GM18508 (cell line): Measurements from ENCODE around the gene AP2B1.

ENCODE experiments used
- ATAC-seq: cut with Tn5 transposase; IDR thresholded peaks from one replicate; pipeline ENCODE4 v1.9.1; 2021; ENCODE audit warnings: moderate number of reproducible peaks; ENCODE audit not compliant: insufficient read depth, unreplicated experiment

AP2B1 gene

DNA sequence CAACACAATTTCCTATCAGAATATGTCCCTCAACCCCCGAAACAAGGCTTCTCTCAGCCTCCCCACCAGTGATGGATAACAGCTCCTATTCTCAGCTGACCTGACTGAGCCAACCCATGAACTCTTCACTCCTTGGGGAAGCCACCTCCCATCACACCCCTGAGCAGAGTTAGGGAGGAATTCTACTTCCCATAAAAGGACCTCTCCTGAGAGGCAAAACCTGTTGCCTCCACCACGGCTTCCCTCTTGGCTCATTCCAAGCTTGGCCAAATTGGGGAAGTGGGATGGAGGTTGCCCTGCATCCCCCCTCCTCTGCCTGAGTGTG, 138.6 kb downstream of the AP2B1 start:
- ATAC-seq: no peak

GRCh38 chr17:35726127-35726952, 139.2 kb downstream of the AP2B1 start:
- ATAC-seq: no peak

- ATAC-seq: no peak
Observed at GRCh38 chr17:35726953-35727460, 139.9 kb downstream of the AP2B1 start.

- no peak for ATAC-seq
Observed at GRCh38 chr17:35727635-35728034, 140.5 kb downstream of the AP2B1 start.

DNA sequence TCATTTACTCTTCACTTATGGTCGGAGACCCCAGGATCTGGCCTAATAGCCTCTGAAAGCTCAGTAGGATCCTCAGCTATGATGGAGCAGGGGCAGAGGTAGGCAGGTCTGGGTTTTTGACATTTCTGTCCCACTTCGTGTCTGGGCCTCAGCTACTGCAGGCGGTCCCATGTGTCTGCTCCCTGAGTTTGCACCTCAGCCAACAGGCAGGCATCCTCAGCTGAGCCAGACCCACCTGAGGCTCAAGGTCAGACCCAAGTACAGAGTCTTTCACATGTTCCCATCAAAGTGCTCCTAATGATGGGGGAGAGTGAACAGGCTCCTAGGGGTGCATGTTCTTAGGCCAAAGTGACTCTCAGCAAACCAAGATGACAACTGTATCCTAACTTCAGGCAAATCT, 141.4 kb downstream of the AP2B1 start:
- no peak for ATAC-seq

GRCh38 chr17:35729405-35729833, 142.3 kb downstream of the AP2B1 start:
- ATAC-seq: no peak

DNA sequence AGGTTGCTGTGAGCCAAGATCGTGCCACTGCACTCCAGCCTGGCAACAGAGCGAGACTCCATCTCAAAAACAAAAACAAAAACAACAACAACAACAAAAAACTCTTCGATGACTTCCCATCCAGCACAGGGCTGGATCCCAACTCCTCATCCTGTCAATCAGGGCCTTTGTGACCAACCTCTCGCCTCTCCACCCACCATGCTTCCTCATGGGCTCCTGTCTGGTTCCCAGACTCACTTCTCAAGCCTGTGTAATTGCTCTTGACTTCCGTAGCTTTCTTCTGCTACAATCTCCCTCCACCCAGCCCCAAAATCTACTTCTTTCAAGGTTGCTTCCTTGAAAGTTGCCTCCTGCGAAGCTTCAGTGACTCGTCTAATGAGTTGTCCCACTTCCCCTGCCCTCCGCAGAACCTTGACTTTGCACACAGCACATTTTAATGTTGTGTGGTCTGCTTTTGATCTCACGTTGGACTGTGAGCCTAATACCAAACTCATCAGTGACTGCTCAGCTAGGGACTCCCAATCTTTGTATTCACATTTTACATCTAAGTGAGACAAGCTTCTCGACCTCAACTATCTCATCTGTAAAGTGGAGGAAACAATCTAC, 143.4 kb downstream of the AP2B1 start:
- ATAC-seq: no peak

GRCh38 chr17:35731239-35731916, 144.3 kb downstream of the AP2B1 start, which contains the start of gene RASL10B:
Gene RASL10B (plus strand): TSS chr17:35731639. CDS start chr17:35735185, 3,546 bp downstream.
- no peak for ATAC-seq

DNA sequence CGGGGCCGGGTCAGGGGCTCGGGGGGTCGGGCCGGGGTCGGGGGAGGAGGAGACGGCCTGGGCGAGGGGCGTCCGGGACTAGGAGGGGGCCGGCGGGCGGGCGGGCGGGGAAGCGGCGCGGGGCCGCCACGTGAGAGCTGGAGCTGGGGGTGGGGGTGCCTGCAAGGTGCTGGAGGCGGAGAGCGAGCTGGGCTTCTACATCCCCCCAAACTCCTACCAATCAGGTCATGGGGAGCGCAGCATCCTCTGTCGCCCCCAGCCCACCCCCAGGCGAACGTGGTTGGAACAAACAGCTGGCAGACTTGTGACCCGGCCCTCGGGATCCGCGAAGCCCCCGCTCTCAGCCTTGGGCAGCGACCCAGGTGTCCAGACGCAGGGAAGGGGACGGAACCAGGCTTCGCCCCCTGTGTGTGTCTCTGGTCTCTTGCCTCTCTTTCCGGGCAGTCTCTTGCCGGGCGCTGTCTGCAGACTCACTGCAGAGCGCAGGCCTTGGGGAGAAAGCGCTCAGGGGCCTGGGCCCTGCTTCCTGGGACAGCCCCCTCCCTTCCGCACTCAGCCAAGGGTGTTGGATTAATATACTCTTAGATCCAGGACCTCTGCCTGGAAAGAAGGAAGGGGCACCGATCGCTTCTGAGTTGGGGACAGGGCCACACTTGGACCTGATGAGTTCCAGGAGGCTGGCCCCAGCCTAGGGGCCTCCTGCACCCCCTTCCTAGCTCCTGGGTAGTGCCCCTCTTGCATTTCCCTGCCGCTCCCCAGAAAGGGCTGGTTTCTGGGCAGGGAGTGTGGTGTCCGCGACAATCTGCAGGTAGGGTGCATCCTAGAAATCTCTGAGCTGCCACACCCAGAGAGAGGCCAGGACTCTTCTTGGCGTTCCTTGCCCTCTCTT, 145.0 kb downstream of the AP2B1 start:
- ATAC-seq: no peak

GRCh38 chr17:35732806-35733136, 145.6 kb downstream of the AP2B1 start:
- ATAC-seq: no peak

DNA sequence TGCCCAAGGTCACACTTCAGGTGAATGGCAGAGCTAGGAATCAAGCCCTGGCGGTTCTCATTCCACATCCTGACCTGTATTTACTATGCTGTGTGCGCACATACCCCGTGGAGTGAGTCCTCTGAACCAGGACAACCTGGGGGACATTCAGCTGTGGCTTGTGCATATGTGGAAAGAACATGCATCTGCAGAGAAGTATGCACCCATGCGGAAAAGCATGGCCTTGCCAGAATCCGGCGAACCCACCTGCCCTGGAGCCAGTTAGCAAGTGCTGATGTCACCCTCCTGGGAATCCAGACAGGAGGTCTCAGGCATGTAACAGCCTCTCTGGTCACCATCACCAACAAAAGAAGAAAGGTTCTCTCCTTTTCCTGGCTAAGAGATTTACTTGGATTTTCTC, 146.2 kb downstream of the AP2B1 start:
- no peak for ATAC-seq

GRCh38 chr17:35734396-35734795, 147.3 kb downstream of the AP2B1 start:
- ATAC-seq: no peak

GRCh38 chr17:35735036-35735805, 148.1 kb downstream of the AP2B1 start:
- no peak for ATAC-seq

GRCh38 chr17:35736236-35736635, 149.1 kb downstream of the AP2B1 start:
- no peak for ATAC-seq

DNA sequence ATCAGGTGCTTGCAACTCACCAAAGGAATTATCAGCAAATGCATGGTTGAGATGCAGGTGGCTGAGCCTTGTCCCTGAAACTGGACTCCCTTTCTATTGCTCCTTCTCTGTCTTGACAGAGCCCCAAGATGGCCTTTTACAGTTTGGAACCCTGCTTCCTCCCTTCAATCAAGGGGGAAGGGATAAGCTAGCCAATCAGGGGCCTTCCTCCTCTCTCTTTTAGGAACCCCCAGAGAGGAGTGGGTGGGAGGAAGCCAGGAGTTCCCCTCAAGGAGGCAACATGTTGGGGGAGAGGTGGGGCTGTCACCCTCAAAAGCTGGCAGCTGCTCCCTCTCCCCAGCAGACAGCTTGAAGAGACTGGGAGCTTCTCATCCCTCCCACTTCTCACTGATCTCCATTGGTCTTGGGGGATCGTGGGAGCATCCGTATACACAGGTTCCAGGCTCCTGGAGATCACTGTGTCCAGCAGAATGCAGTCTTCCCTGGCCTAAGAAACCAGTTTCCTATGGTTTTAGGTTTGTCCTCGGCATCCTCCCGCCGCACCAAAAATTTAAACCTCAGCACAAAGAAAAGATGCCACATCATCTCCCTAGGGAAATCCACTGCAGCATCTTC, 151.5 kb downstream of the AP2B1 start:
- ATAC-seq: no peak

DNA sequence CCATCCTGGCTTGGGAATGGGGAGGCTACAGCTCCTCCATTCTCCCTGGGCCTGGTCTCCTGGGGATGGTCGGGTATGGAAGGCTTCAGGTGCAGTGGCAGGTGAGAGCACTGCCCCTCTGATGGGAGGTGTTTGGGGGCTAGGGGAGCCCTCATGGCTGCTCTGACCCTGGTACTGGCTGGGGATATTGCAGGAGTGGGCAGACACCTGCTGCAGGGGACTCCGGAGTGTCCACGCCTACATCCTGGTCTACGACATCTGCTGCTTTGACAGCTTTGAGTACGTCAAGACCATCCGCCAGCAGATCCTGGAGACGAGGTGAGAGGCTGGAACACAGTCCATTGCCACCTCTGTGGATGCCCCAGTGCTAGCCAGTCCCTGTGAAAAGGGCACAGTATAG, 153.1 kb downstream of the AP2B1 start:
- ATAC-seq: no peak

- ATAC-seq: no peak
Observed at GRCh38 chr17:35740997-35741931, 154.1 kb downstream of the AP2B1 start.

DNA sequence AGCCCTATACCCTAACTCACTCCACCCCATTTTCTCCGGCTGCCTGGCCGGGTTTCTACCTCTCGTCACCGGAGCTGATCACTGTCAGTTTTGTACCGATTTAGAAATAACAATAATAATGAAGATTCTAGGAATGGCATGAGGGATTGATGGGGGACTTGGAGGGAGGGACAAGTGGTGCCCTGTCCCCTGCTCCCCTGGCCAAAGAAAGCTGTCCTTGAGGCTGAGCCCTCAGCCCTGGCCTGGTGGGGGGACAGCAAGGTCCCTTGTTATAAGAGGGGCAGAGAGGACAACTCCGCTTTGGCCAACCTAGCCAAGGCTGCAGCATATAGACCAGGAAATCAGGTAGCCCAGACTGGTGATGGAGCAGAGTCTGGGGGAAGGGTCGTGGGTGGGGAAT, 155.4 kb downstream of the AP2B1 start:
- ATAC-seq: no peak
